Activated CD4-positive, alpha-beta T cell treated with anti-CD3 and anti-CD28 coated beads, Interleukin-2, amount 50 U/mL, for 1 hour (primary cell): ENCODE data around the gene SRP72.

ENCODE experiments used
- DNase-seq: peaks from one replicate; pipeline ENCODE4 v3.0.0-alpha.2; 2020

SRP72 gene

GRCh38 chr4:56552273-56552672, 84.9 kb downstream of the SRP72 start:
- no peak for DNase-seq
